Astrocyte of the spinal cord (primary cell): ENCODE results near the gene GAS7.

Source experiments
- DNase-seq: peaks from one replicate; pipeline ENCODE4 v3.0.0; 2011; ENCODE audit warnings: low read depth, low spot score
- H3K4me3 ChIP-seq: 2 replicates; pipeline ENCODE4 v1.5.1; 2011; ENCODE audit warnings: low read depth, mild to moderate bottlenecking, low read length, moderate library complexity
- in situ Hi-C: cut with HindIII; loops from 2 replicates; pipeline ENCODE4 v1.10.0; 2017; ENCODE audit warnings: low sequenced_read_pairs
- TF ChIP-seq, protein P1 (sequence below): IDR thresholded peaks from 2 replicates; pipeline ENCODE4 v1.5.1; 2012; ENCODE audit warnings: low read depth, mild to moderate bottlenecking, low read length, inconsistent platforms

Gene GAS7

DNA sequence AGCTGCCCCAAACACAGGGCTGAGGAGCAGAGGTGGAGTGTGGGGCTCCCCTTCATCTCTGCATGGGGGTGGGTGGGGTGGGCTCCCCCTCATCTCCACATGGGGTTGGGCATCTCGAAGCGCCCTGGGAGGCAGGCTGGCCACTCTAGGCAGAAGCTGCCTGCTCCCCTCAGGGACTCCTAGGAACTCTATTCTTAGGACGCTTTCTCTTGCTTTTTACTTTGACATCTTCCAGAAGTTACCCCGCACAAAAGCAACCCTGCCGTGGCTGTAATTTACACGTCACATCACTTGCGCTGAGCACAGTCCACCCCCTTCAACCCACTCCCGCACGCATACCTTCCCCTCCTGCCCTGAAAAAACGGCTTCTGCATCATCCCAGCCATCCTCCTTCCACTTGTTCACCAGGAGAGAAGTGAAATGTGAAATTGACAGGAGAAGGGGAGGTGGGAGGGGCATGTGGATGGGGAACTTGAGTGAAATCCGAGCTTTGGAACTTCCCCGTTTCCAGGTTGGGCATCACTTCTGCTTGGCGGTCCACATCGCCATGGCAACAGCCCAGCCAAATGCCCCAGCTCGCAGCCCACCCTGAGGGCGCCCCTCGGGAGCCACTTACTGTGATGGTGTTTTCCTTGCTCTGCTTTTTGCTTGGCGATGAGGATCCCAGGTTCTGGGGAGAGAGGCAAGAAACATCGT lies 239.7 kb downstream of the GAS7 start:
- H3K4me3 ChIP-seq: no peak overlapping the region
- DNase-seq: no peak
- TF ChIP-seq, protein P1, sequence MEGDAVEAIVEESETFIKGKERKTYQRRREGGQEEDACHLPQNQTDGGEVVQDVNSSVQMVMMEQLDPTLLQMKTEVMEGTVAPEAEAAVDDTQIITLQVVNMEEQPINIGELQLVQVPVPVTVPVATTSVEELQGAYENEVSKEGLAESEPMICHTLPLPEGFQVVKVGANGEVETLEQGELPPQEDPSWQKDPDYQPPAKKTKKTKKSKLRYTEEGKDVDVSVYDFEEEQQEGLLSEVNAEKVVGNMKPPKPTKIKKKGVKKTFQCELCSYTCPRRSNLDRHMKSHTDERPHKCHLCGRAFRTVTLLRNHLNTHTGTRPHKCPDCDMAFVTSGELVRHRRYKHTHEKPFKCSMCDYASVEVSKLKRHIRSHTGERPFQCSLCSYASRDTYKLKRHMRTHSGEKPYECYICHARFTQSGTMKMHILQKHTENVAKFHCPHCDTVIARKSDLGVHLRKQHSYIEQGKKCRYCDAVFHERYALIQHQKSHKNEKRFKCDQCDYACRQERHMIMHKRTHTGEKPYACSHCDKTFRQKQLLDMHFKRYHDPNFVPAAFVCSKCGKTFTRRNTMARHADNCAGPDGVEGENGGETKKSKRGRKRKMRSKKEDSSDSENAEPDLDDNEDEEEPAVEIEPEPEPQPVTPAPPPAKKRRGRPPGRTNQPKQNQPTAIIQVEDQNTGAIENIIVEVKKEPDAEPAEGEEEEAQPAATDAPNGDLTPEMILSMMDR: no peak
- in situ Hi-C loops: no loop called here

DNA sequence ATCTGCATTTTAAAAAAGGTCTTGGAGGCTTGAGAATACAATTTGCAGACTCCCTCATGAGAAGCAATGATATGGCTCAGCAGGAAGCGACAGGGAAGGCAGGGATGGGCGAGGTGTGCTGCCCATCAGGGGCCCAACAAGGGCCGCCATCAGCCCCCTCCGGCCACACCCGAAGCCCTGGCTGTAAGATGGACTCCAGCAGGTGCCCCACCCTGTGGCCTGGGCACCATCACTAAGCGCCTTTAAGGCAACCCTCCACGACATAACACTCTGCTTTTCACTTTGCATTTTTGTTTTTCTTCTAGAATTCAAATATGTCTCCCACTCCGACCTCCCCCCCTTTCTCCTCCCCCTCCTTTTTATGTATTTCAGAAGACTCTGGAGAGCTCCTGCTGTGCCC lies 241.2 kb downstream of the GAS7 start:
- TF ChIP-seq, protein P1: no peak
- in situ Hi-C loops: no loop called here
- no peak for DNase-seq
- H3K4me3 ChIP-seq: no peak overlapping the region

DNA sequence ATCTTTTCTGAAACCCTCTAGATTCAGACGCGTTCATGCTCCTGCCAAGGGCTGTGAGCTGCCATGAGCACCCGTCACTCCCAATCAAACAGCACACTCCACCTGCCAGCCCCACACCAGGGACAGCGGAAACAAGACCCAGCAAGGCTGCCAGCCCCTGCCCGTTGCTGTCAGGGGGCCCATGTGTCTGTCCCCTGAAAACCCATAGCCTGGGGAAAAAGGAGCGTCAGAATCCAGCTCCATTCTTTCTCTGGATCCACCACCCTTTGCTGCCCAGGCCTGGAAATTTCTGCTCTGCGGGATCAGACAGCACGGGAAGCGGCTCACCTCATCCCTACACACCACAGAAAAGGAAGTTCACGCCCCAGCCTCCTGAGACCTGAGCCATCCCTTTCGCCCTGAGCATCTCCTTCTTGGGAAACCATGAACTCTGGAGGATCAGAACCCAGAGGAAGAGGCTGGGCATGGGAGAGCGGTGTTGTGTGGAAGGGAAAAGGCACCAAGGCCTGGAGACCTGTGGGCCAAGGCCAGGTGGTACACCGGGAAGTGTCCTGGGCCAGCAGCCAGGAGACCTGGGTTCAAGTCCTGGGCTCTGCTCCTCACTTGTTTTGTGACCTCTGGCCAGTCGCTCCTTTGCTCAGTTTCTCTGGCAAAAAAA lies 241.8 kb downstream of the GAS7 start:
- TF ChIP-seq, protein P1: no peak
- no peak overlapping the region for H3K4me3 ChIP-seq
- in situ Hi-C loops: no loop called here
- DNase-seq: no peak

DNA sequence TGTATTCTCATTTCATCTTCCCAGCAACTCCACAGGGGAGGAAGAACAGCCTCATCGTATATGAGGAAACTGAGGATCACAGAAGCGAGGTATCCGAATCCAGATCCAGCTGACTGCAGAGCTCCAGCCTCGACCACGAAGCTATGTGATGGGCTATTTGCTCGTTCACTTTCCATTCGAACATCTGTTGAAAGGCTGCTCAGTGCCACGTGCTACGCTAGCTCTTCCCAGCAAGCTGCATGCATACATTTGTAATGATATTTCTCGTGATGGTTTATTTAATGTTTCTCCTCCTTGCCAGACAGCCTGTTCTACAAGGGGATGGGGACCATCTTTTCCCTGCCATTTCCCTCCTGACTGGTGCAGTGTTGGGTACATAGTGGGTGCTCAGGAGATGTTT lies 244.9 kb downstream of the GAS7 start:
- no peak overlapping the region for H3K4me3 ChIP-seq
- TF ChIP-seq, protein P1: no peak
- DNase-seq: no peak
- in situ Hi-C loops: no loop called here

DNA sequence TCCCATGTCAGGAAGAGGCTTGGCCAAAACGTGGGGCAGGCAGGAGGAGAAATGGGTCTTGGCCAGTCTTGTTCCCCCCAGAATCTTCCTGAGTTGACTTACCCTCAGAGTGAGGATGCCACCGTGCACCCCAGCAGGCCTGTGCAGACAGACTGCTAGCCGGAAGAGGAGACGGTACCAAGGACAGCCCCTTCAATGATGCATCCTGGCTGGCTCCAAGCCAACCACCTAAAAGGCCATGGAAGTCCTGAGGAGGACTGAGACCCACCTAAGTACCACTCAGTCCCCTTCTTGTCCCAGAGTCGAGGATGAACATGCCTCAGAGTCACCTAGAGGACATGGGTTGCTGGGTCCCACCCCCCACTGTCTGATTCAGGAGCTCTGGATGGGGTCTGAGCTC lies 246.6 kb downstream of the GAS7 start:
- in situ Hi-C loops: no loop called here
- no peak overlapping the region for H3K4me3 ChIP-seq
- TF ChIP-seq, protein P1: no peak
- DNase-seq: no peak

DNA sequence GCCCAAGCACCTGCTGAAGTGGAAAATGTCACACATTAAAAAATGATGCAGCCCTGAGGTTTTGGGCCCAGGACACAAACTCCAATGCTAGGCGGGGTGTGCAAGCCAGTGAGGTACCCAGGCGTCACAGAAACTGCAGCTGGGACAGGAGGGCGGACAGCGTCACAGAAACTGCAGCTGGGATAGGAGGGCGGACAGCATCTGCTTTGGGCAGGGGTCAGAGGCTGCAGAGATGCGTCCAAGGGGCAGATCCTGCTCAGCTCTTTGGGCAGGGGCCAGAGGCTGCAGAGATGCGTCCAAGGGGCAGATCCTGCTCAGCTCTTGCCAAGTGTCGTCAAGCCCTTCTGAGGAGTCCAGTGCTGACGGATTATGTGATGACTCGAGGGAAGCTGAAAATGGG lies 249.5 kb downstream of the GAS7 start:
- in situ Hi-C loops: no loop called here
- TF ChIP-seq, protein P1: no peak
- H3K4me3 ChIP-seq: no peak overlapping the region
- no peak for DNase-seq
